DMS114 treated with DMSO at 0.1 percent for 48 hours (cell line): ENCODE data around the gene BTN3A1.
A peak's percentile ranks its signal among the peaks of the same experiment; 100 is the strongest.
"Not testable (repeated sequence)": the region's sequence is repeated elsewhere in the genome, so short reads cannot be mapped to it uniquely, and the experiment has no call there.

Source experiments
- DNase-seq: peaks from one replicate; lab custom pipeline; 2025; ENCODE audit not compliant: unreplicated experiment; lab: John Stamatoyannopoulos, UW

The BTN3A1 gene

GRCh38 chr6:26439151-26440125 lies 37.4 kb downstream of the BTN3A1 start:
- no peak for DNase-seq

GRCh38 chr6:26440977-26441358 lies 38.9 kb downstream of the BTN3A1 start:
- DNase-seq, result no peak

DNA sequence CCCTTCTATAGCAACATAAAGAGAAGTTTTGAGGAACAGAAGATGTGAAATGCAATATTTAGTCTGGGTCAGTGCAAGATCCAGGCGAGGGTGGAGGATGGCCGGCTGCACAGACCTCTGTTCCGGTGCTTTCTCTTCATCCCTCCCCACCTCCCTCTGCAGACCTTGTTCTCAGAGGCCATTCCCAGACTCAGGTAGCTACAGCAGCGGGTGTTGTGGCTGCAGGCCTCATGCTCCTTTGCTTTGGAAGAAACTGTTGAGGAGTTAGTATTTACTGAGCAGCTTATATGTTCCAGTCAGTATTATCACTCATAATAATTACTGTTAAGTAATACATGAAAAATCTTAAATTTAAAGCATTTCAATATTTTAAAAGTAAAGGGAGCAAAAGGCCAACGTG lies 39.9 kb downstream of the BTN3A1 start:
- no peak for DNase-seq

DNA sequence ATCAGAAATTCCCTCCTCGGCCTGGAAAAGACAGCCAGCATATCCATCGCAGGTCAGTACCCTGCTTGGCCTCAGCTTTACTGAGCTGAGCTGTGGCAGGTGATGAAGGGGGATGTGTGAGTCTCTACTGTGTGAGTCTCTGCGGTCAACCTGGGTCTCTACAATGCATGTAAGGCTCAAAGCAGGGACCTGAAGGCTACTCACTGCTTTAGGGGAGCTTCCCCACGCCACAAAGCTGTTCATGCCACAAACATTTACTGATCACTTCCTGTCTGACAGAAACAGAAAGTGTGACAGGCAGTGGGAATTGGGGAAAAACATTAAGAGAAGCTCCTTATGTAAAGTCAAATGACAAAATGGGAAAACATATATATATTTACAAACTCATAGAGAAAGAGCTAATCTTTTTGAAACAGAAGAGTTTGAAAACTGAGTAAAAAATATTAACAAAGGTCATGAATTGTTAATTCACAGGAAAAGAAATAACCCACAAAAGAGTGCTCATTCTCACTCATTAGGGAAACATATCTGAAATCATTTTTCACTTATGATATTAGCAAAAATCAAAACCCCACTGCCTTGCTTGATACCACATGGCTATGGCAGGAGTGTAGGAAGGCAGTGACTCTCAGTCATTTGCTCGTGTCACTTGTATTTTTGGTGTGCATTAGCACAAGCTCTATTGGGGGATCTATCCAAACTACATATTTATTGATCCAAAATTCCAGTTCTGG lies 44.0 kb downstream of the BTN3A1 start:
- no peak for DNase-seq

- DNase-seq, result no peak
Observed at GRCh38 chr6:26447257-26447656, 45.2 kb downstream of the BTN3A1 start.

GRCh38 chr6:26450240-26450639 lies 48.2 kb downstream of the BTN3A1 start:
- DNase-seq, result no peak

- no peak for DNase-seq
Observed at GRCh38 chr6:26452631-26453235, 50.7 kb downstream of the BTN3A1 start.

GRCh38 chr6:26454631-26455030 lies 52.6 kb downstream of the BTN3A1 start:
- no peak for DNase-seq

- DNase-seq, result no peak
Observed at GRCh38 chr6:26455357-26455970, 53.4 kb downstream of the BTN3A1 start.

GRCh38 chr6:26457264-26457805 lies 55.3 kb downstream of the BTN3A1 start:
- no peak for DNase-seq

DNA sequence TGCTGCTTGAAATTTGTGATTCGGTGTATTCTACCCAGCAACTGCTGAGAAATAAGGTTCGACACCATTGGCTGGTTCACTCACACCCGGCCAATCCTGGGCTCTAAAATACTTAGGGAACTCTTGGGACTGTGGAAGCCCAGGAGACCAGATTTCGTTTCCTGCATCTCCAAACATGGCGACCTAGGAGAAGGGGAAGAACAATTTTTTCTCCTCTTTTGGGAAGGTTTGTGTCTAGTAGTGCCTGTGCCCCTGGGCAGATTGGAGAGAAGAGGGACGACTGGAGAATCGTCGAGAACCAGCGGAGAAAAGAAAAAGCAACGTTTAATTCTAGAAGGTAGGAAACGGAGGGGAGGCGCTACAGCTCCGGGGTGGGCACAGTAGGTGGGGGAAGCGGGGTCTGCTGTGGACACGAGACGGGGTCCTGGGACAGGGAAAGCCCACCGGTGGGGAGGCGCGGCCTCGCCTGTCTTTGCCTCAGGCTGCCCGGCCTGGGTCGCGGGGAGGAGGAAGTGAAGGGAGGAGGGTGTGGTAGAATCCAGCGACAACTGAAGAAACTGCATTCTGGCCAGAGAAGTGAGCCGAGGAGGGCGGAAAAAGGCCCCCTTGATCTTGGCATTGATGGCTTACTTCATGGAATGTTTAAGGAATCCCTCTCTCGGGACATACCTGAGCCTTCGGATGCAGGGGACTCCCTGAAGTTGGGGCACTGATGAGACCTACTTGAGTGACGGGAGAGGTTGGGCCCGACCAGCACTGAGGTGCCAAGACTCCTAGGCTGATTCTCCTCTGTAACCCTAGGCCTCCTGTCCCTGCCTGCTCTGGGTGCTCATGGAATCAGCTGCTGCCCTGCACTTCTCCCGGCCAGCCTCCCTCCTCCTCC lies 56.0 kb downstream of the BTN3A1 start, which contains the start of gene BTN2A1:
BTN2A1 (plus strand) TSS at position 150 of the 883 bp plus-strand sequence; CDS start at position 832, 682 bp downstream.
- peak; percentile 97 for DNase-seq

- no peak for DNase-seq
Observed at GRCh38 chr6:26459023-26459810, 57.1 kb downstream of the BTN3A1 start.

DNA sequence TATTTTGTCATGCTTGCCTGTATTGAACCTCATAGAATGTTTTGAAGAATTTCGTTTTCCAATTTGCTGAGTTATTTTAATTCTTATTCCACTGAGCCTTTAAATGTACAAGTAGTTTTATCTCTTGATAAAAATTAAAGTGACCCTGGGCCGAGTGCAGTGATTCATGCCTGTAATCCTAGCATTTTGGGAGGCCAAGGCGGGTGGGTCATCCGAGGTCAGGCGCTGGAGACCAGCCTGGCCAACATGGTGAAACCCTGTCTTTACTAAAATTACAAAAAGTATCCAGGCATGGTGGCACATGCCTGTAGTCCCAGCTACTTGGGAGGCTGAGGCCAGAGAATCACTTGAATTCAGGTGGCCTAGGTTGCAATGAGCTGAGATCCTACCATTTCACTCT lies 59.3 kb downstream of the BTN3A1 start:
- DNase-seq, result not testable (repeated sequence)

GRCh38 chr6:26464014-26464413 lies 61.9 kb downstream of the BTN3A1 start:
- DNase-seq, result no peak

DNA sequence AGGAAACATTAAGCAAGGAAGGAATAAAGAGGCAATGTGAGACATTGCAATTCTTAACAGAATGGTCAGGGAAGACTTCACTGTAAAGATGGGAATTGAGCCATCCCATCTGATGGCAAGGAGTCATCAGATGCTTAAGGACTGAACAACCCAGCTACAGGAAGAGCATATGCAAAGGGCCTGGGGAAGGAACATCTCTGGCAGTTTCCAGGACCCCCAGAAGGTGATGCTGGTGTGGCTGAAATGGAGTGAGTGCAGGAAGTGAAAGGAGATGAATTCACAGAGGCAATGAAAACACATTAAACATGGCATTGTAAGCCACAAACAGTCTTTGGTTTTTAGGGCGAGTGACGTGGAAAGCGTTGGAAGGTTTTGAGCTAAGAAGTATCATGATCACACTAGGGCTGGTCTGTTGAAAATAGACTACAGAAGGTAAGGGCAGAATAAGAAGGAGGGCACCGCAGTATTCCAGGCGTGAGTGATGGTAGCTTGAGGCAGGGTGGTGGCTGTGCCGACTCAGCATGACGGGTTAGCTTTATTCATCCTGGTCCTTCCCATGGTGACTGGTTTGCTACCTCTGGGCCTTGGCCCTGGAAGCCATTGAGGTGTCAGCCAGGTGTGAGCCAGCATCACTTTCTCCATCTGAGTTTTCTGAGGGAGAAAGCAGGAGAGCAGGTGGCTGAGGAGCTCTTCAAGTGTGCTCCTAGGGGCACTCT lies 62.5 kb downstream of the BTN3A1 start:
- no peak for DNase-seq
